GM10847 (cell line): ENCODE measurements around the gene OR3A3.

ENCODE experiments used
- POLR2A ChIP-seq: IDR thresholded peaks from 2 replicates; pipeline ENCODE4 v1.6.1; 2011; ENCODE audit not compliant: insufficient read length; ENCODE audit errors: extremely low read depth

Gene OR3A3

GRCh38 chr17:3411070-3411469 is at the start of gene OR3A3:
Gene OR3A3, plus strand, starts transcription at chr17:3411370.
- no peak for TF ChIP-seq POLR2A

- TF ChIP-seq POLR2A = no peak
Measured at GRCh38 chr17:3378321-3378720, 32.8 kb upstream of the OR3A3 start.

GRCh38 chr17:3381957-3382356 is 29.2 kb upstream of the OR3A3 start:
- TF ChIP-seq POLR2A = no peak

DNA sequence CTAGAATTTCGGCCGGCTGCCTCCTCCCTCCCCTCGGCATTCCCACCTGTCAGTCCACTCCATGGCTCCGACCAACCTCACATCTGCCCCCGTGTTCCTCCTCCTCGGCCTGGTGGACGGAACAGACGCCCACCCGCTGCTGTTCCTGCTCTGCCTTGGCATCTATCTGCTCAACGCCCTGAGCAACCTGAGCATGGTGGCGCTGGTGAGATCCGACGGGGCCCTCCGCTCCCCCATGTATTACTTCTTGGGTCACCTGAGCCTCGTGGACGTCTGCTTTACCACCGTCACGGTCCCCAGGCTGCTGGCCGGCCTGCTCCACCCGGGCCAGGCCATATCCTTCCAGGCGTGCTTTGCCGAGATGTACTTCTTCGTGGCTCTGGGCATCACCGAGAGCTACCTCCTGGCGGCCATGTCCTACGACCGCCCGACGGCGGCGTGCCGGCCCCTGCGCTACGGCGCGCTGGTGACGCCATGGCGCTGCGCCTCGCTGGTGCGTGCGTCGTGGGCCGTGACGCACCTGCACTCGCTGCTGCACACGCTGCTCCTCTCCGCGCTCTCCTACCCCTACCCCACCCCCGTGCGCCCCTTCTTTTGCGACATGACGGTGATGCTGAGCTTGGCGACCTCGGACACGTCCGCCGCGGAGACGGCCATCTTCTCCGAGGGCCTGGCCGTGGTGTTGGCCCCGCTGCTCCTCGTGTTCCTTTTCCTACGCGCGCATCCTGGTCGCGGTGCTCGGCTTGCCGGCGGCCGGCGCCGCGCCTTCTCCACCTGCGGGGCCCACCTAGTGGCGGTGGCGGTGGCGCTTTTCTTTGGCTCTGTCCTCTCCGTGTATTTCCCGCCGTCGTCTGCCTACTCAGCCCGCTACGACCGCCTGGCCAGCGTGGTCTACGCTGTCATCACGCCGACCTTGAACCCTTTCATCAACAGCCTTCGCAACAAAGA is 25.0 kb upstream of the OR3A3 start, which contains the start of gene OR3A2:
Gene OR3A2 (minus strand): TSS at position 440 of the 948 bp plus-strand sequence.
- TF ChIP-seq POLR2A = no peak

GRCh38 chr17:3389791-3390190 is 21.4 kb upstream of the OR3A3 start:
- TF ChIP-seq POLR2A = no peak

- TF ChIP-seq POLR2A = no peak
Measured at GRCh38 chr17:3398310-3398709, 12.9 kb upstream of the OR3A3 start, which contains the start of gene OR1E1. Gene OR1E1, minus strand, starts transcription at chr17:3398410. Its CDS starts 0 bp downstream, at chr17:3398410.

DNA sequence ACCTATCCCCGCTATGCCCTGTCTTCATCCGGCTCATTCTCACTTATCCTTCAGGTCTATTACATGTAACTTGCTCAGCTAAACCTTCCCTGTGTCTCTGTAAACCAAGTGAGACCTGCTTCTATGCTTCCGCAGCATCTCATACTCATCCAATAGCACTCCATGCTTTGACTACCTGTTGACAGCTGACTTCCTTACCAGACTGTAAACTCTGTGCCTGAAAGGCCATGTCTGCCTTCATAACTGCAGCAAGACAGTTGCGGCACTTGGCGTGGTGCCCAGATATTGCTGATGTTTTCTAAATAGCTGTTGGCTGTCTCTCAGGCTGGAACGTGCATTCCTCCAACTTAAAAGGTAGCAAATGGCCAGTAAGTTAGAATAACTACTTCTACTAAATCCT is 11.1 kb upstream of the OR3A3 start:
- no peak for TF ChIP-seq POLR2A

DNA sequence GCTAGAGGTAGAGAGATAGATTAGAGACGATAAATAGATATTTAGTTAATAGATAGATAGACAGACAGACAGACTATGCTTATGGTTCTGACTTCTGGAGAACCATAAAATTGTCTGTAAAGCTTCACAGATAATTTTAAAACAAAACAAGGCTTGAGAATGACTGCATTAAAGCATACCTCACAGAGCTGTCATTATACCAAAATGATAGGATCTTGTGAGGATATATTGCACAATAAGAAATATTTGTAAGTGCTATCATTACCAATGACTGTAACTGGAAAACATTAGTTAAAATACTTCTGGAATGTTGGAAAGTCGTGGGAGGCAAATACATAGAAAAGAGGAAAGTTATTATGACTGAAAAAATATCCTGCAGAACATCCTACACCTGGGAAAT is 9.4 kb upstream of the OR3A3 start:
- no peak for TF ChIP-seq POLR2A

- no peak for TF ChIP-seq POLR2A
Measured at GRCh38 chr17:3415610-3416009, 4.4 kb downstream of the OR3A3 start.

DNA sequence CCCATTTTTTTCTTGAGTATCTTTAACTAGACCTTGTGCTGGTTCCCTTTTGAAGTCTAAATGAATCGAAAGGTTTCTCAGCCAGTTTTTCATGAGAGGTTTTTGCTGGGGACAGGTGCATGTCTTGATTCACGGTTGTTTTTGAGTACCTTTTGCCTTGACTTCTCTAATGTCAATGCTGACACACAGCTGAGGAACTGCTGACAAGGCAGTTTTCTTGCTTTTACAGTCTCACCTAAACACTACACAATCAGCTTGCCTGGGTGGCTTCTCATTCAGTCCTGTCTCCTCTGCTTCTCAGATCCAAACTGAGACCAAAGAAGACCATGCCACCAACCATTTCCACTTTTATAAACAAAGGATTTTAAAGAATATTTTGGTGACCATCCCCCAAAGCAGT is 7.1 kb downstream of the OR3A3 start:
- no peak for TF ChIP-seq POLR2A

GRCh38 chr17:3433741-3434140 is 22.6 kb downstream of the OR3A3 start, which contains the start of gene OR1E2:
Gene OR1E2, minus strand, starts transcription at chr17:3433841. Its CDS starts 0 bp downstream, at chr17:3433841.
- no peak for TF ChIP-seq POLR2A

DNA sequence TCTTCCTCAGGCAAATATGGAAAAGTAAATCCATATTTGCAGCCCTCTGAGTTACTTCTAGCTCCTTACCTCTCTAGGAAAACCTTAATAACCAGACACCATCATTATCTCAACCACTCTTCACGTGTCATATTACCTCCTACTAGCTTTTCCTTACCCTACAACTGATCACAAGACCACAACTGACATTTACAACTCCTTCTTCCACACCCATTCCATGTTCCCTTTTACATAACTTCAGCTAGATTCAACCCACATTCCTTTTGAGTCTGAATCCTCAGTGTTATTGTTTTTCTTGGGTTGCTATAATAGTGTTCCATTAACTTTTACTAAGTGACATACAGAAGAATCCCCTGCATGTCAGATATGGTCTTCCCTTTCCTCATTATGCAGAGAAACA is 27.2 kb downstream of the OR3A3 start:
- no peak for TF ChIP-seq POLR2A

DNA sequence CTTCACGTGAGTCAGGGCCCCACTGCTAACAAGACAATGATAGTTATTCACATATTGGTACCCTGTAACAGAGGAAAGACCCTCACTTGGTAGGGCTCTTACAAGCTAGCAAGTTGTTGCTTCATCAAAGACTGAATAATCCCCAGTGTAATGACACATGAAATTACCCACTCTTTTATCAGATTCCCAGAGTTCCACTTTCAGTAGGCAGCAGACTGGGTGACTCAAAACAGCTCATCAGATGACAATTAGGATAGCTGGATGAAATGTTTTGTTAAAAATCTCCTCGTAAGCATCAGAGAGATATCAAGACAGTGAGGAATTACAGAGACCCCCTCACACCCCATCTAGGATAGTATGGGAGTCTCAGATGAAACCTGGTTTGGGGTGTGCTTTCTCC is 29.3 kb downstream of the OR3A3 start:
- no peak for TF ChIP-seq POLR2A

- TF ChIP-seq POLR2A = no peak
Measured at GRCh38 chr17:3447625-3448024, 36.5 kb downstream of the OR3A3 start.

GRCh38 chr17:3448059-3448665 is 37.0 kb downstream of the OR3A3 start:
- no peak for TF ChIP-seq POLR2A

GRCh38 chr17:3469529-3469928 is 58.4 kb downstream of the OR3A3 start:
- TF ChIP-seq POLR2A = no peak
